Stimulated activated CD8-positive, alpha-beta memory T cell treated with anti-CD3 and anti-CD28 coated beads, Interleukin-2, amount 100 ng/mL, for 48 hours (primary cell): ENCODE data around the gene SLC37A1.
"Not testable (repeated sequence)": the region's sequence is repeated elsewhere in the genome, so short reads cannot be mapped to it uniquely, and the experiment has no call there.

Experiments used
- DNase-seq, 2 donors: peaks; one replicate each; pipeline ENCODE4 v3.0.0-alpha.2; 2020; ENCODE audit warnings: low read depth in 2 of 2

The SLC37A1 gene

DNA sequence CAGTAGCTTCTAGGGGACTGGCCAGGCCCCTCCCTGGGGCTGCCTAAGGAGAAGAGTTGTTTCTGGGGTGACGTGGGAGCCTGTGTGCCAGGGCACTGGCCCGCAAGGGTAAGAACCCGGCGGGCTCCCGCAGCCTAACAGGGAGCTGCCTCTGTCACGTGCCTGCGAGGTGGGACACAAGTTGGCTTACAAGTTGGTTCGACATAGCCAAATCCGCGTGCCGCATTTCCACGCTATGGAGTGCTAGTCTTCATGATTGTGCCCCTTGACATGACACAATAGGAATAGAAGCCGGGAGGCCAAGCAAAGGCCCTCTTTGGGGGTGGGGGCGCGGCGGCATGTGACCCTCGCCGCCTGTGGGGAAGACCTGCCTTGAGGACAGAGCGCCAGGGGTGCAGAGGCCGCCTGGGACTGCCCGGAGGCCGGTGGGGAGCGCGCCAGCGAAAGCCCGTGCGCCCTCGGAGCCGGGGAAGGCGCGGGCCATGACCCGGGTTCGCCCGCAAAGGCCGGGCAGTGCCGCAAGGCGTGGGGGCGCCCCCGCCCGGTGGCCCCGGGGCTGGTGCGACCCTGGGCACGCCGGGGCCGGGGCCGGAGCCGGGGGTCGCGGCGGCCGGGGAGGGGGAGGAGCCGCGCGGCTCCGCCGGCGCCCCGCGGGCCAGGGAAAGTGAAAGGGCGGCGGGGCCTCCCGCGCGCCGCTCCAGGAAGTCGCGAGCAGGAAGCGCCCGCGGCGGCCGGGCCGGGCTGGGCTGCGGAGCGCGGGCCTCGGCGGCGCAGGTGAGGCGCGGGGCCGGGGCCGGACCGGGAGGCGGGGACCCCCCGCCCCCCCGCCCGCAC is at the start of gene SLC37A1:
Gene SLC37A1, plus strand, starts transcription at position 702 of the 834 bp plus-strand sequence. CDS start 4,603 bp downstream, outside the sequence.
- no peak for DNase-seq

DNA sequence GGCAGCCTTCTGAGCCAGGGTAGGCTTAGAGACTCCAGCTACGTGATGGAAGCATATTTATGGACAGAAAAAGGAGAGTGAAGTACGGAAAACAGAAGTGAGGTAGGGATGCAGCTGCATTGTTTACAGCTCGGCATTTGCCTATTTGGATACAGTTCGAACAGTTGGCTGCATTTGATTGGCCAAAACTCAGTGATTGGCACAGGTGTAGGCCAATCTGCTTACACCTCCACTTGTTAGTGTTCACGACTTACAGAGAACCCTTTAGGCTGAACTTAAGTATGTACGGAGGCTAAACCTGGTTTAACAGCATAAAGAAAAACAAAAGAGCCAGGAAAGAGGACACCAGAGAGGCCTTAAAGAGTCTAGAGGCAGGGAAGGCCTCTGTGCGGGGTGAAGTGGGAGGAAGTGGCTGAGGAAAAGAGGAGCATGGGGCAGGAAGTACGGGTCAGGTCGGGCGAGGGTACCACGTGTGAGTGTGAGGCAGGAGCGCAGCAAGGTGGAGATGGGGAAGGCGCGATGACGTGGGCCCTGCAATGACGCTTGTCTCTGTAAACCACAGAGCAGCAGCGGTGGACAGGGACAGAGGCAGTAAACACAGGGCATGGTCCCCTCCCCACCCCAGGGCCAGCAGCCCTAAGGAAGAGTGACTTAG is 49.7 kb upstream of the SLC37A1 start:
- DNase-seq: peak in 1 of 2 donors; percentile 48

DNA sequence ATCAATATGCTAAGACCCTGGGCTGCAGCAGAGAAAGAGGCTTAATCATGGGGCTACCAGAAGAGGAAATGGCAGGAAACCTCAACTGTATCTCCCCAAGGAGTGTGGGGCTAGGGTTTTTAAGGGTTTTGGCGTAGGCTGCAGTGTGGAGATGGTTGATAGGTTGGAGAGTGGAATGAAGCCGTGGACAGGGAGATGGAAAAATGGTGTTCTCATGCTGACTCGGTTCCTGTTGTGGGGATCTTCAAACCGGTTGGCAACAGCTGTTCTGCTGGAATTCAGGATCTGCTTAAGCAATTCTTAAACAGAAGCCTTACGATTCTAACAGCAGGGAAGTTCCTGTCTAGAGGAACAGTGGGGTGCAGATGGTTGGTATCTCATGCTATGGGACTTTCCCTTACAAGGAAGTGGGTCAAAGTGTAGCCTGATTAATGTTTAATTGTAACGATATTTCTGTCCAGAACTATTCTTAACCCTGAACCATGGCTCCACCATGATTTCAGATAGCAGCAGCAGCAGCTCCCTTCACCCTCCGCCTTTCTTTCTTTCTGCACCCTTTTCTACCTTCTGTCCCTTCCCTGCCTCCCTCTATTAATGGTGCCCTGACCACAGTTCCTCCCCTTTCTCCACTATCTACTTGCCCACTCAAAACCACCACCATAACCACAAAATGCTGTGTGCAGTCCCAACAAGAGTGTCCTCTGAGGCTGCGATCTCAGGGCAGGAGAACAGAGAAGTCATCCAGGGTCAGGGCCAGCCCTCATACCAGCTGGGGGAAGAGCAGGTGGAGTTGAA is 48.4 kb upstream of the SLC37A1 start:
- DNase-seq: no peak

DNA sequence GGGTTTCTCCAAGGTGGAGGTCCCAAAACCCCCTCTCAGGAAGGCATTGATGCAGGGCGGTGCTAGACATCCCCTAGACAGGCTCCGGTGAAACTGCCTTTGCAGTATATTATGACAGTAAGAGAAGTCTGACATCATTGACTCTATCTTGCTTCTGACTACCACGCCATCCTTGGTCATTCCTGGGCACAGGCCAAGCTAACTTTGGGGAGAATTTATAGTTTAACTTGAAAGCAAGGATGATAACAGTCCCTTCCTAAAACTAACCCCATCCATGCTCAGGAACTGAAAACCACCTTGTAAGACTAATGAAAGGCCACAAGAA is 47.9 kb upstream of the SLC37A1 start:
- no peak for DNase-seq

DNA sequence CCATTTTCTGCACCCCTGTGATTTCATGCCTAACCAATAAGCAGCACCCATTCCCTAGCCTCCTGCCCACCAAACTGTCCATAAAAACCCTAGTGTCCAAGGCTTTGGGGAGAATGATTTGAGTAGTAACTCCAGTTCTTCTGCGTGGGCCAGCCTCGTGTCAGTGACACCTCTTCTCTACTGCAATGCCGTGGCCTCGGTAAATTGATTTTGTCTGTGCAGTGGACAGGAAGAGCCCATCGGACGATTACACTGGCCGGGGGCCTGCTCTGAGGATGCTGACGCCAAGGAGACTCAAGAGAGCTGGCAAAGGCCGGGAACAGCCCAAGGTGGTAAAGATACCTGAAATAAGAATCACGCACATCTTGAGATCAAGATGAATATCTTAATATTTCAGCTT is 47.0 kb upstream of the SLC37A1 start:
- no peak for DNase-seq

DNA sequence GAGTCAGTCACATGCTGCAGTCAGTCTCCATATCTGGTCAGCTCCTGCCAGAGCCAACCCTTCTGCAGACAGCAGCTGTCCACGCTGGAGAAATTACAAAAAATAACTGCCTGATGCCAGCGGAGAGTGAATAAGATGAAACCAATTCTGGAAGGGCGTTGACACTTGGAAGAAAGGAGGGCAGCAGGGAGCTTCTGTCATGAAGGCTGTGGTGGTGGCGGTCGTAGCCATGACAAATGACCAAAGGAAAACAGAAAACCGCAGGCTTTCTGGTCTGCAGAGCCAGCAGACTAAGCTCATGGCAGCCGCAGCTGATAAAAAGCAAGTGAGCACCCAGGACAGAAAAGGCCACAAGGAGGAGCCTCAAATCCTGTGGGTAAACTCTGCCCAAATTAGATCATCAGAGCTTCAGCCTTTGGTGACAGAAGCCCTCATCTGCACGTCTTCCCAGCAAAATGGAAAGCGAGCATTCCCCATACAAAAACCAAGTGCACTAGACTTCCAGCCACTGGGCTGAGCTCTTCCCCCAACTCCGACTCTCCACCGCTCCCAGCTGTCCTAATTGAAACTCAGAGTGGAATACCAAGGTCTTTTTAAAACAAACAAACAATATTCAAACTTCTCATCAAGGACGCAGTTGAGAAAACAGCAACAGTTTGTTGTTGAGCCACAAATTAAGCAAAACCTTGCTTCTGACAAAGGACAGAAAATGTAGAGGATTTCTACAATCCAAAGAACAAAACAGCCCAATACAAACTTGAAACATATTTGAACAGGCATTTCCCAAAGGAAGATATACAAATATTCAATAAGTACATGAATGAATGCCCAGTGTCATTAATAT is 46.3 kb upstream of the SLC37A1 start:
- DNase-seq: no peak

DNA sequence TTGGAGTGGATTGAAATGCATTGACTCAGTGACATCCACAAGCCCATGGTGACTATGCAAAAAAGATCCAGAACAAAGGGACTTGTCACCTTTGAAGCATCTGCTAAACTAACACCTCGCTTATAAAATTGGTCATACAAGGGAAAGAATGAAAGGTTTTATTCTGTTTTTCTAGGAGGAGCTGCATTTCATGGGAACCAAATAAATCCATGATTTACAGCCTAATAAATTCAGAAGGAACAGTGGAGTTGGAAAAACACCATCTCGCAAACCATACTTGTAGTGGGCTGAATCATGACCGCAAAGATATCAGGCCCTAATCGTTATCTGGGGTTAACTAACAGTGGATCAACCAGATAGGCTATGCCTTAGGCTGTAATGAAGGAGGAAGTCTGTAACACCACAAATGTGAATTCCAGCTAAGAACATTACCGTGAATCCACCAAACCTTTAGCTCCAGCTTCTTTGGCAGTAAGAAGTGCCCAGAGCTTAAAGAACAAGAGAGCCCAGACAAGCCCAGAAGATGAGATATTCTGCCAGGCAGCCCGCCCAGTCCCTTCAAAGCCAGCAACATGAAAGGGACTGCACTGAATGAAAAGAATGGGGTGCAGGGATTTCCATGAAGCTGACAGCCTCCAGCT is 45.0 kb upstream of the SLC37A1 start:
- DNase-seq: no peak

DNA sequence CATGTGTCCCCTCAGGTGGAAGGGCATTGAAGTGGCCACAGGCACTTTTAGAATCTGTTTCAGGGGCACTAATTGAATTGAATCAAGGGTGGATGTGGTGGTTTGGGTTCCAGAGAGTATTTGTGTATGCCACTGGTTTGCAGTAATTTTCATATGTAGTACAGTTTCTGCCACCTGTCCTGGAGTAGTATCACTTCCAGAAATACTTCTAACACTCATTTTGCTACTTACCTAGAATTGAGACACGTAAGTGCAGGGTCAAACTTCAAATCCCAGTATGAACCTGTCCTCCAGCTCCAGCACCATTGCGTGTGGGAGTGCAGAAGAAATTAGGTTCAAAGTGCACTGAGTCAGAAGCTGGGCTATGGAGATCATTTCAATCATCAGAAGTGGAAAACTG is 44.4 kb upstream of the SLC37A1 start:
- no peak for DNase-seq

DNA sequence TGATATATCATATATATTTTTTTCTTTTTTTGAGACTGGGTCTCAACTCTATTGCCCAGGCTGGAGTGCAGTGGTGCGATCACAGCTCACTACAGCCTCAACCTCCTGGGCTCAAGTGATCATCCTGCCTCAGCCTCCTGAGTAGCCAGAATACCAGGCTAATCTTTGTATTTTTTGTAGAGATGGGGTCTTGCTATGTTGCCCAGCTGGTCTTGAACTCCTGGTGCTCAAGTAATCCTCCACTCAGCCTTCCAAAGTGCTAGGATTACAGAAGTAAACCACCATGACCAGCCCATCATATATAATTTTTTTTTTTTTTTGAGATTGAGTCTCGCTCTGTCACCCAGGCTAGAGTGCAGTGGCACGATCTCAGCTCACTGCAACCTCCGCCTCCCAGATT is 43.9 kb upstream of the SLC37A1 start:
- not testable (repeated sequence) for DNase-seq

DNA sequence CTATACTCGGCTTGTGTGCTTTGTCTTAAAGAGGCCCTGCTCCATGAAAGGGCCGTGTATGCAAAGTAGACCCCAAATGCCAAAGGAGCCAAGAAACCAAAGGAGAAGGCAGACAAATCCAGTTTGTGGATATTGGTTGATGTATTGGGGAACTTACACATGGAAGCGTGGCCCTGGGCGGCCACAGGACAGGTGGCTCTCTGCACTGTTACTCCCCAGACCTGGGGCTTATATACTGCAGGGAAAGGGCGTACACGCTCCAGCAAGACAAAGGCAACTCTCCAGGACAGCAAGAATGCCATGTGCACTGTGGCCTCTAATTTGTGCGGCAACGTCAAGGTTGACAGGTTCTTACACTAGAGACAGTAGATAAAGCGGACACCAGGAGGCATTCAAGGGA is 42.4 kb upstream of the SLC37A1 start:
- no peak for DNase-seq

DNA sequence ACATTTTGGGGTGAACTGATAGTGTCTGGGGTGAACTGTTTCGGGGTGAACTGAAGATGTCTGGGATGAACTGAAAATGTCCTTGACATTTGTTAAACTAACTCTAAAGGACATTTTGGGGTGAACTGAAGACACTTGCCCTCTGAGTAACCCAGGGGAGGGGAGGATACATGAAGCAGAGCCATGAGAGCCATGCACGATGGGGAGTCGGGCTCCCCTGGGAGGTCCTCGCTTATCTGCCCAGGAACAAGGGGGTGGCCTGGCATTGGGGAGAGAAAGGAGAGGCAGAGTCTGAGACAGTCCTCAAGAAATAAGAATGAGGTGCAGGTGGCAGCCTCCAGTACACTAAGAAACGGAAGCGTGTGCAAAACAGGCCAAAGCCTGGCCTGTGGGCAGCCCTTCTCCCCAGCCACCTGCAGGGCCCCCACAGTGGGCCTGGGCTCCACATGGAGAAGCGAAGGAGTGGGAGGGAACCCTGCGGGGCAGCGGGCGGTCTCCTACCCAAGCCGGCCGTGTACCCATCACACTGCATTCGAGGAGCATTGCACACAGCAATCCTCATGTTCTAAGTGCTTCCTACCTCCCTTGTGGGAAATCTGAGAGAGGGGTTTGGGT is 41.8 kb upstream of the SLC37A1 start:
- DNase-seq: no peak

DNA sequence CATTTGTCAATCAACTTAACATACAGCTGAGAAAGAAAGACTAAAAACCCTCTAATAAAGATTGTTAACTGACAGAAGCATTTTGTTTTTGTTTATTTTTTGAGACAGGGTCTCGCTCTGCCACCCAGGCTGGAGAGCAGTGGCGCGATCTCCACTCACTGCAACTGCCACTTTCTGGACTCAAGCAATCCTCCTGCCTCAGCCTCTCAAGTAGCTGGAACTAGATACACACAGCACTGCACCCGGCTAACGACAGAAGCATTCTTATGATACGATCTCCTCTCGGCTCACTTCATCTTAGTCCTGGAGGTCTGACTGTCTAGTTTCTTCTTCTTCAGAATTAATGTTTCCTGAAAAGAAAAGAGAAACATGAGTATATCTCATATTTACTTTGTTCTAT is 41.1 kb upstream of the SLC37A1 start:
- no peak for DNase-seq

DNA sequence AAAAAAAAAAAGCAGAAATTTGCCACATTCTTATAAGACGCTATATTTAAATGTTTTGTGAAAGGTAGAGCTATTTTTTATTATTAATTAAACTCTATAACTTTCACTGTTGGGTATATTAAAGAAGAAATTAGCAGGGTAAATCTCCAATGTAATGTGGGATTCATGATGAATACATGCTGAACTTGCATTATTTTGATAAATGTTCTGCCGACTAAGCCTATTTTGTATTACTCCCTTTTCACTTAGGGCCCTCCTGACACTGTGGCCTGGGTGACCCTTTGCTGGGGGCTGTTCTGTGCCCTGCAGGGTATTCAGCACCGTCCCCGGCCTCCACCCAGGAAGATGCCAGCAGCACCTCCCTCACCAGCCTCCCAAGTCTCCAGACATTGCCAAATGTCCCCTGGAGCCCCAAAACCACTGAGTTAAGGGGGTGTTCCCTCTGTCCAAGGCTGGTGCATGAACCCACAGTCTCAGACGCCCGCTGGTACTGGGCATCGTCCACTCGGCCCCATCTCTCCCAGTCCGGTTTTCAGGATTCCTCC is 40.1 kb upstream of the SLC37A1 start:
- DNase-seq: no peak

DNA sequence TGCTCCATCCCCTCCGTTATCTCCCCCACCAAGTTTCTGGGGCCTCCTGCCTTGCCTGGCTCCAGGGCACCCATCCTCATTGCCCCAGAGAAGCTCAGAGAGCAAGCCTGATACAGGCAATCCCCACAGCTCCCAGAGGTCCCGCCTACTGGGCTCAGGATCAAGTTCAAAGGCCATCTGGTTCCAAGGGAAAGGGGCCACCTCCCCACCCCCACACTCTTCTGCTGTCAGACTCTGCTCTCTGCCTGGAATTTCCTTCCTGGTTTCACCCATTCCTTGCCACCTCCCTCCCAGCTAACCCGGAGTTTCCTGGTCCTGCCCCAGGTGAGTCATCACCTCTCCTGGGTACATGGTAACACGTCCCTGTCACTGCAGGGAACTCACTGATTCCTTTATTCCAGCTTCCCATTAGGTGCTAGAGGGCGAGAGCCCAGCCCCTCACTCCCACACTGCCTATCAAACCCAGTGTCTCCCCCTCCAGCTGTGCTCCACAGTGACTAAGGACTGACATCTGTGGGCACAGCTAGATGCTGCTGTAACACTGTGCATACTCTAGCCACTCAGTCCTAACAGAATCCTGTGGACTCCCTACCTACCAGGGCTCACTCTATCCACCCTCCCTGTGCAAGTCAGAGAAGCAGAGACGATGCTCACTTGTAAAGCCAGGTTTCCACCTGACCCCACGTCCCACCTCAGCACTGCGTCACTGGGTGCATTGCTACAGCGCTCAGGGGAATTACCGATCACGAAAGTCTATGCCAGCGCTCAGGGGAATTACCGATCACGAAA is 39.4 kb upstream of the SLC37A1 start:
- DNase-seq: no peak

DNA sequence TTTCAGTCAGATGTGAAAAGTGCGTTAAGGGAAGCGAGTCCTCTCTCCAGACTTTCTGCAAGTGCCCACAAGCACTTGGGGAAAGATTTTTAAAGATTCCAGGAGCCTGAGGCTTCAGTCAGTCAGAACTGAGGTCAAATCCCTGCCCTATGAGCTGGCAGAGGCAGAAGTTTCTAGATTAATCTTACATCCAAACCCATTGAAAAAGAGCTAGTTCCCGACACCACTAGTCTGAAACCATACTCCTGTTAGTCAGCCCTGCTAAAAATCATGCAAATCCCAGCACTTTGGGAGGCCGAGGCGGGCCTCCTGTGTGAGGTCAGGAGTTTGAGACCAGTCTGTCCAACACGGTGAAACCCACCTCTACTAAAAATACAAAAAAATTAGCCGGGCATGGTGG is 38.6 kb upstream of the SLC37A1 start:
- DNase-seq: no peak

DNA sequence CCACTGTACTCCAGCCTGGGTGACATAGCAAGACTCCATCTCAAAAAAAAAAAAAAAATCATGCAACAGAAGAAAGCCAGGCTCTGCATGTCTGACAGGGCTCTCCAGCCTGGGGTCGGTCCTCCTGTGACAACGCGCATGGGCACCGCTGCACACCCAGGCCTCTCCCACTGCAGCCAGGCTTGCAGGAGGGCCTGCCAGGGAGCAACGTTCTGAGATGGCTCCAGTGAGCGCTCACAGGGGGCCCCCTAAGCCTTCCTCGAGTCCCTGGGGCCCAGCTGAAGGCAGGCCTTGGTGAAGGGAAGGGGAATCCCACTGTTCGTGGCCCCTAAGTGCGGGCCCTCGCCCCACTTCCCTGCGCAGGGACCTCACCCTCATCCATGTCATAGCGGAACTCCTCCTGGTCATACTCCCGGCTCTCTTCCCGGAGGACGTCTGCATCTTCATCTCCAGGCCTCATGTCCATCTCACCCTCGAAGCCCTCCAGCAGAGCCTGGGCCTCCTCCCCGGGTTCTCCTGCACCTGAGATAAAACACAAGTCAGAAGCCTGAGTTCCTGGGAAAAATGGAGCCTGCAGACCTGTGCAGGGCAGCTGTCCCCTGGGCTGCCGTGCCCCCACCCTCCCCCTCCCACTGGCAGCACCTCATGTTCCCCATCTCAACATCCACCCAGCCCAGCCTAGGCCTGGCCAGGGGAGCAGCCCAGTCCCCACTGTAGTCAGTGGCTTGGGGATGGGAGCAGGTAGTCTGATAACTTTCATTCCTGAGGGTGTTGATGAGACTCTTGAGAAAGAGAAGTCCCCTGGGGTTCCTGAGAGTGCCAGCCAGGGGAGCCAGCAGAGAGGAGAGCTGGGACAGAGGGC is 37.9 kb upstream of the SLC37A1 start:
- no peak for DNase-seq

DNA sequence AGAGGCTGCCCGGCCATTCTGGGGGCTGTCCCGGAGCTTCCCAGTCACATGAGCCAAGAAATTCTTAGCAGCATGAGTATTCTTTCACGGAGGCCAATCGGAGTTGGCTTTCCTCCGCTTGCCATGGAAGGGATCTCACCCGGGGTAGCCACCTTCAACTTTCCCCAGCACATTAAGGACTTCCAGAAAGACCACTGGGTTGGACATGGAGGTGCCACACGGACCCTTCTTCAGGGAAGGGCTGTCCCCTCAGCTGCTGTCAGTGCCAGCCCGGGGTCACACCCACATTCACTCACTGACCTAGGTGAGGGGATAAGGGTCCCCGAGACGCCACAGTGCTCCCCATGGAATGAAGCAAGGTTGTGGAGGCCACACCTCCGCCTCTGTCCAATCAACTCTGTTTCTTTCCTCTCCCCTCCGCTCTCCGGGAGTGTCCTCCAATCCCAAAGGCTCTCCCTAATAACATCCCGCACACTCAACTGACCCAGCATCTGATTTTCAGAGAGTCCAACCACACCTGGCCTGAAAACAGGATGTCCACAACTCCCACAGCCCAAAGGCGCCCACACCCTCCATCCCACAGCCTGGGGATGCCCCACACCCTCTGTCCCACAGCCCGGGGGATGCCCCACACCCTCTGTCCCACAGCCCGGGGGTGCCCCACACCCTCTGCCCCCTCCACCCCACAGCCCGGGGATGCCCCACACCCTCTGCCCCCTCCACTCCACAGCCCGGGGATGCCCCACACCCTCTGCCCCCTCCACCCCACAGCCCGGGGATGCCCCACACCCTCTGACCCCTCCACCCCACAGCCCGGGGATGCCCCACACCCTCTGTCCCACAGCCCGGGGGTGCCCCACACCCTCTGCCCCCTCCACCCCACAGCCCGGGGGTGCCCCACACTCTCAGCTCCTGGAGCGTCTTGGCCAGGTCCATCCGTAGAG is 37.0 kb upstream of the SLC37A1 start:
- DNase-seq: no peak

DNA sequence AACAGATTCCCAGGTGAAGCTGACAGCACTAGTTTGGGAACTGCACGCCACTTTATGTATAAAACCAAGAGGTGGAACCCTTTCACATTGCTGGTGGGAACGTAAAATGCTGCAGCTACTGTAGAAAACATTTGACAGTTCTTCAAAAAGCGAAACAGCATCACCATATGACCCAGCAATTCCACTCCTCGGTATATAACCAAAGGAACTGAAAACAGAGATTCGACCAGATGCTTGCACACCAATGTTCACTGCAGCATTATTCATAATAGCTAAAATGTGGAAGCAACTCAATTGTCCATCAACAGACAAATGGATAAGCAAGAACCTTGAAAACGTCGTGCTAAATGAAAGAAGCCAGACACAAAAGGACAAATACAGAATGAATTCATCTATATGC is 35.1 kb upstream of the SLC37A1 start:
- DNase-seq: no peak
